KG1 (cell line): ENCODE measurements around the gene CHST13.
"Not testable (repeated sequence)": the region's sequence is repeated elsewhere in the genome, so short reads cannot be mapped to it uniquely, and the experiment has no call there.

Experiments used
- DNase-seq: peaks from one replicate; lab custom pipeline; 2025; lab: John Stamatoyannopoulos, UW

Gene CHST13

DNA sequence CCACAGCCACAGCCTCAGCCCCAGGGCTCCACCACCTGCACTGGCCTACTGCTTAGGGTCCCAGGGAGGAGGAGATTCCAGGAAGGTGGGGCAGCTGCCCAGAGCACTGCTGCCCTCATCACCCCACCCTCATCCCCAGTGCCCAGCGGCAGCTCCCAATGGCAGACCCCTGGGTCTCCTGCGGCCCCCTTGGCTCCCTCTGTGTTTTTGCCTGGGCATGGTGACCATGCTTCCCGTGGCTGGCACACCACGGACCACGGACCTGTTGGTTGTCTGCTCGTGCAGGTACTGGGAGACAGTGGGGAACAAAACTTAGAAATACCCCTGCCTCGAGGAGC is 2.7 kb downstream of the CHST13 start:
- DNase-seq: no peak

DNA sequence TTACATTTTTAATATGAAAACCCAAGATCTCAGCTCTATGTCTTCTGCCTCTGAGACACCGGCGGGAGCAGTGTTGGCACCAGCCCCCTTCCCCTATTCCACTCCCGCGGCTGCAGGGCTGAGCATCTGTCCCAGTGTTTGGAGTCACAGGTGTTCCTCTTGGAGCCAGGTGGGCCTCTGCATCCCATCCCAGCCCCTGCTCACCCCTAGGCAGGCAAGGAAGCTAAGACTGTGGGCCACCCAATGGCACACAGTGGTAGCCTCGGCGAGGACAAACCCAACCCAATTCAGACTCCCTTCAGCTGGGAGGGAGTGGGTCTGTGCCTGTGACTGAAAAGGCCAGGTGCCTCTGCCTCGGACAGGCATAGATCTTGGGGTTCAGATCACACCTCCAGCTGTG is 3.1 kb downstream of the CHST13 start:
- no peak for DNase-seq

- no peak for DNase-seq
These were observed 3.7 kb downstream of the CHST13 start for GRCh38 chr3:126527455-126528211.

GRCh38 chr3:126528419-126528799 is 4.5 kb downstream of the CHST13 start:
- no peak for DNase-seq

- no peak for DNase-seq
These were observed 5.0 kb downstream of the CHST13 start for GRCh38 chr3:126528800-126529541.

DNA sequence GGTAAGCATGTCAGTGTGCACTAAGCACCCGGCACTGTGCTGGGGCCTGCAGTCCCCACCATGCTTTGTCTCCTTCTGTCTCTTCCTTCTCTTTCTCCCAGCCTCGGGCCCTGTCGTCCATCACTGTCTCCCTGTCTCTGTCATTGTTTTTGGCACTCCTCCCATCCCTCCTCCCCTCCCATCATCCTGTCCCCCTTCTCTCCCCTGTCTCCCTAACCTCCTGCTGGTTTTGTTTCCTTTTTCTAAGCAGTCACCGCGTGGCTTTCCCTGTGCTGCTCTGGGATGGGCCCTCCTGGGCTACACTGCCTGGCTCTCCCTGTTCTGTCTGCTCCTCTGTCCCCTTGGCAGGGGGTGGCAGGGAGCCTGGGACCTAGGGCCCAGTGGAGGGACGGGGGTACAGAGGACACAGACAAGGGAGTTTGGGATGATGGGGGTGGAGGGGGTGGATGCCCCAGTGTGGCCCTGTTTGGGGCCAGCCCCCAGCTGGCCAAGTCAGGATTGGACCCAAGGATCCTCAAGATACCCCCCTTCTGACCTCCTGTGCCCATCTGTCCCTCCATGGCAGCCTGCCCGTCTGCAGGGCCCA is 5.7 kb downstream of the CHST13 start:
- DNase-seq: no peak

DNA sequence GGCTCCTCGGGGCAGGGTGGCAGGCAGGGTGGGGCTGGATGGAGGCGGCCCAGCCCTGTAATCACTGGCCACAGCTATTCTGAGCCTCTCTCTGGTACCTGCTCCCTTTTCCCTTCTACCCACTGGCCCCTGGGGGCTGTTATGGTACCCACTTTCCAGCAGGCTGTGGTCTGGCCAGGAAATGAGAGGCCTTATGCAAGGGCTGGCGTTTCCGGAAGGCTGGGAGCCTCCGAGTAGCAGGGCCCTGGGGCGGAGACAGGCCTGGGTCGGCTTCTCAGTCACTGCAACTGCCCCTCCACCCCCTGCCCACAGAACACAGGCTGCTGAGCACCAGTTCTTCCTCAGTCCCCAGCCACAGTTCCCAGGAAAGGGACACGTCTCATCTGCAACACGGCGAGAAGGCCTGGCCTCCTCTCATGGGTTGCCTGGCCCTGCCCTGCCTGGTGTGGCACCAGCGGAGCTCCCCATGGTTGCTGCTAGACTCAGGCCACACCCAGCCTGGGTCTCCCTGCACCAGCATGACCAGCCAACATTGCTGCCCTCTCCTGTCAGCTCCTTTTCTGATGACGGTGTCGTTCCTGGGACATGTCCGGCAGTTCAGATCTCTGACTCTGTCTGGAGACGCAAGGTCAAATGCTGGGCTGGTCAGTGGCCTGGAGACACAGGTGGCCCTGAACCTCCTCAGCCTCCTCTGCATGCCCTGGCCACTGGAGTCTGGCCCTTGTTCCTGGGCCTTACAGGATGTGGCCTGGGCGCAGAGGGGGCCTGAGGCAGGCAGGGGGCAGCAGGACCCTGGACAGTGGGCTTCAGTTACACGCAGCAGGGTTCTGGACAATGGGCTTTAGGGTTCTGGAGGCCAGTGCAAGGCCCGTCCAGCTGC is 6.5 kb downstream of the CHST13 start:
- DNase-seq: peak; percentile 79

DNA sequence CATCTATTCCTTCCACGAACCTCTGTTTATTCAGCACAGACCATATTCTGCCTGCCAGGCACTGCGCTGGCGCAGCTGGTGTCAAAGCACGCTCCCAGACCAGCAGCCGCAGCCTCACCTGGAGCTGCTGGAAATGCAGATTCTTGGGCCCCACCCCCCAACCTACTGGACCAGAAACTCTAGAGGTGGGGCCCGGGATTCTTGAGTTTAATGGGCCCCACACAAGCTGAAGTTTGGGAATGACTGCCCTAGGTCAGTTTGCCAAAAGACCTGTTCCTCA is 7.0 kb downstream of the CHST13 start:
- no peak for DNase-seq

- no peak for DNase-seq
These were observed 9.6 kb downstream of the CHST13 start for GRCh38 chr3:126533506-126533905.

GRCh38 chr3:126534716-126535115 is 10.8 kb downstream of the CHST13 start:
- not testable (repeated sequence) for DNase-seq

DNA sequence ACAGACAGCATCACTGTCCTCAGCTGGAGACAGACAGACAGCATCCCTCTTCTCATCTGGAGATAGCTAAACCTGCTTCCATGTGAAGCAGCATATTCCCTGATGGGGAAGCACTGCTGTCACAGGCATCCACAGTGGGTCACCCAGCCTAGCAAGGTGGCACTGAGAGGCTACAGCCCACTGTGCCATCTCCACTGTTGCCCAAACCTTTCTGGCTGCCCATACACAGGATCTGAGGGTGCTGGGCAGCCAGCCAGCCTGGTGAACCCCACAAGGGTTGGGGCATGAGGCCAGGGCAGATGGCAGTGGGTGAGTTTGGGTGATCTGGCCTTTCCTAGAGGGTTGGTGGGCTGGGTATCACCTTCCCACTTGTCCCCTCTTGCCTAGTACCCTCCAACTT is 11.7 kb downstream of the CHST13 start:
- no peak for DNase-seq

- no peak for DNase-seq
These were observed 12.2 kb downstream of the CHST13 start for GRCh38 chr3:126536126-126536525.

DNA sequence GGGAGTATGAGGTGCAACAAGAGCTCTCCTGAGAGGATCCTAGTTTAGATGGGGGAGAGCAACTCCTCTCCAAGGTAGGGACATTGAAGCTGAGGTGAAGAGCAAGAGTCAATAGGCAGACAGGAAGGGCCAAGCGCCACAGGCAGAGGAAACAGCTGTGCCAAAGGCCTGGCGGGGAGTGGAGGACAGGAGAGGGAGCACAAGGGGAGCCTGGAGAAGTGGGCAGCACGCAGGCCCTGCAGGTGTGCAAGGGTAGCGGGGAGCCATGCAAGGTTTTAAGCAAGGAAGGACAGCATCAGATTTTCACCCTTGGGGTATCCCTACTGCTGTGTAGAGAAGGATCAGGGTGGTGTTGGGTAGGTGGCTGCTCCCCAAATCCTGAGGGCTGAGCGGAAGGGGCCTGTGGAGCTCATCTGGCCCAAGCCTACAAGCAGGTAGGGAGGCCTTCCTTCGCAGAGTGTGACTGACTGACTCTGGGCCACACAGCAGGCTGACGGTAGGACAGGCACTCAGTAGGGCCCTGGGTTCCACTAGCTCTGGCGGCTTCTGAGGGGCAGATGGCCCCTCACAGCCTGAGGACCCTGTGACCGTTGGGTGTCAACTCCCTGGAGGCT is 13.3 kb downstream of the CHST13 start:
- DNase-seq: no peak

DNA sequence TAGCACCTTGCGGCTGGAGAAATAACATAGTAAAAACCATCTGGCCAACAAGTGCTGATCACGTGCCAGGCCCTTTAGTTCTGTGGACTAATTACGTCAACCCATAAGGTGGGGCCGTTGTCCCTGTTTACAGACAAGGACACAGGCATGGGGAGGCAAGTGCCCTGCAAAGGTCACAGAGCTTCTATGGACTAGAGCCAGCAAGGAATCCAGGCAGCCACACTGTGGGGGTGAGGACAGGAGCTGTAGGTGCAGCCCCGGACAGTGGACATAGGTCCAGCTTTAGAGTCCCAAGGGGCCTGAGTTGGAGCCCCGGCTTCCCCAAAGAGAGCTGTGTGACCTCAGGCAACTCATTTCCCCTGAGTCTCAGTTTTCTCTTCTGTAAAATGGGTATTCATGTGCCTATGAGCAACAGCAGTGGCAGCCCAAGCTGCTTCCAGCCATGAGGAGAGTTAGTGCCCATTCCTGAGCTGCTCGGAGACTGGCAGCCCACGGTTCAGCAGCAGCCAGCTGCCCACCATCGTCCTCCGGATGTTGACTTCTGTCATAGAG is 13.9 kb downstream of the CHST13 start:
- DNase-seq: no peak

GRCh38 chr3:126538316-126538715 is 14.4 kb downstream of the CHST13 start:
- no peak for DNase-seq

- no peak for DNase-seq
These were observed 15.0 kb downstream of the CHST13 start for GRCh38 chr3:126538966-126539365.

DNA sequence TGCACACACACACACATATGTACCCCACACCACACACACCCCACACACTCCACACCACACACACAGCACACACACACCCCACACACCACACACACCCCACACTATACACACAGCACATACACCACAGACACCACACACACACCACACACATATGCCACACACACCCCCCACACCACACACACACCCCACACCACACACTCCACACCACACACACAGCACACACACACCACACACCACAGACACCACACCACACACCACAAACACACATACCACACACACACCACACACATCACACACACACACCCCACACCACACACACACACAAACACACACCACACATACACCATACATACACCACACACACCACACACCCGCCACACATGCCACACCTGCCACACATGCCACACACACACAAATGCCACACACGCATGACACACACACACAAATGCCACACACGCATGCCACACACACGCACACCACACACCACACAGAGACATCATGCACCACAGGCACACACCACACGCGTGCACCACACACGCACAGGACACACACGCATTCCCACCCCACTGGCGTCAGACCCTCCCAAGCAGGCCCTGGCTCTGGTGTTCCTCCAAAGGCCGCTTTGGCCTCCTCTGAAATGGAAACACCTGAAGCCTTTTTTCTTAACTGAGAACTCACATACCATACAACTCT is 15.7 kb downstream of the CHST13 start:
- no peak for DNase-seq

- DNase-seq: peak; percentile 66
These were observed 16.4 kb downstream of the CHST13 start for GRCh38 chr3:126540342-126540849.

DNA sequence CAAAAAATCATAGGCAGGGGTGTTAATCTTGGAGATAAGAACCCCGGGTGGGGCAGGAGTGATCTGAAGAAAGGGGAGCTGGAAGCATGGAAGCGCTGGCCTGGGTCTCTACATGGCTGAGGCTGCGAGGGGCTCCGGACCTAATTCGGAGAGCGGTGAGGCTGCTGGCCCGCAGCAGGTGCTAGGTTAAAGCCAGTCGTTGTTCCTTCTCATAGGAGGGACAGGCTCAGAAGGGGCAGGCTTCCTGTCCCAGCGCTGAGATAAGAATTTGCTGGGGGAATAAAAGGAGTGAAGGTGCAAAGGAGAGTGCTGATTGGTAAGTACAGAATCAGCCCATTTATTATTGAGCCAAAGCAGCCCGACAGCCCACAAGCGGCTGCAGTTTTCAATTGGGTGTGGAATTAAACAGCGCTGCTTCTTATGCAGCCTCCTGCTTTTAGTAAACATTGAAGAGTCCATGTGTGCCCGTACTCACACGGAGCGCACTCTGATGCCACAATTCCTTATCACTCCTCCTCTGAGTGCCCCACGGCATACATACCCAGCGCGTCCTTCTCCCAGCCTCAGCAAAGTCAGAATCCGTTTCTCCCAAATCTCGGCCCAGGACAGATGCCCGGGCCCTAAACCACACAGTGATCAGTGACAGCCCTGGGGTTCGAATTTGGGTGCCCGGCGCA is 17.1 kb downstream of the CHST13 start:
- DNase-seq: peak; percentile 57

- no peak for DNase-seq
These were observed 17.8 kb downstream of the CHST13 start for GRCh38 chr3:126541628-126542339.
